ENCODE measurements around the gene ACOT12.

The ACOT12 gene

GRCh38 chr5:81334304-81335061, 59.5 kb downstream of the ACOT12 start:
- no peak overlapping the region for H3K4me3 ChIP-seq (ENCODE audit: low read depth, low read length)
- no peak for TF ChIP-seq CTCF (IDR thresholded peaks at IDR 0.05; ENCODE audit: insufficient read depth, low read length, missing control alignments)
- no peak for DNase-seq (ENCODE audit: low read depth, low spot score)
- ChIA-PET POLR2A (no interaction called here), CTCF (no interaction called here)

GRCh38 chr5:81326554-81326953, 67.4 kb downstream of the ACOT12 start:
- no peak for DNase-seq (ENCODE audit: low read depth, low spot score)
- no peak overlapping the region for H3K4me3 ChIP-seq (ENCODE audit: low read depth, low read length)
- ChIA-PET CTCF (interaction anchor here (0.6 kb wide), 1 partner anchor 17 kb away, joined by 3 read pairs; no protein-coding TSS in a partner anchor), POLR2A (no interaction called here)
- no peak for TF ChIP-seq CTCF (IDR thresholded peaks at IDR 0.05; ENCODE audit: insufficient read depth, low read length, missing control alignments)

- ChIA-PET POLR2A (no interaction called here), CTCF (no interaction called here)
- no peak for DNase-seq (ENCODE audit: low read depth, low spot score)
- no peak overlapping the region for H3K4me3 ChIP-seq (ENCODE audit: low read depth, low read length)
- no peak for TF ChIP-seq CTCF (IDR thresholded peaks at IDR 0.05; ENCODE audit: insufficient read depth, low read length, missing control alignments)
Measured at GRCh38 chr5:81317536-81317935, 76.4 kb downstream of the ACOT12 start.

- ChIA-PET CTCF (interaction anchor here (3.8 kb wide), 1 partner anchor 18 kb away, joined by 30 read pairs; no protein-coding TSS in a partner anchor), POLR2A (interaction anchor here (1.7 kb wide), 1 partner anchor 14 kb away, joined by 7 read pairs; the partner anchor contains the start of gene ZCCHC9)
- DNase-seq (ENCODE audit: low read depth, low spot score) = no peak
- H3K4me3 ChIP-seq (ENCODE audit: low read depth, low read length) = no peak overlapping the region
- no peak for TF ChIP-seq CTCF (IDR thresholded peaks at IDR 0.05; ENCODE audit: insufficient read depth, low read length, missing control alignments)
Measured at GRCh38 chr5:81316571-81316970, 77.4 kb downstream of the ACOT12 start.

- no peak for DNase-seq (ENCODE audit: low read depth, low spot score)
Measured at GRCh38 chr5:81315830-81316229, 78.1 kb downstream of the ACOT12 start.

More at GRCh38 chr5:81315830-81316229, 78.1 kb downstream of the ACOT12 start:
- H3K4me3 ChIP-seq (ENCODE audit: low read depth, low read length) = no peak overlapping the region
- ChIA-PET POLR2A (interaction anchor here (1.7 kb wide), 1 partner anchor 14 kb away, joined by 7 read pairs; the partner anchor contains the start of gene ZCCHC9), CTCF (interaction anchor here (1.0 to 3.8 kb wide), 4 partner anchors 13 to 850 kb away, joined by 3 to 30 read pairs (median 8); partner anchors contain the start of gene ZCCHC9)
- no peak for TF ChIP-seq CTCF (IDR thresholded peaks at IDR 0.05; ENCODE audit: insufficient read depth, low read length, missing control alignments)
